ENCODE measurements around the gene EIF4A2.
A peak's percentile ranks its signal among the peaks of the same experiment; 100 is the strongest.

Gene EIF4A2

DNA sequence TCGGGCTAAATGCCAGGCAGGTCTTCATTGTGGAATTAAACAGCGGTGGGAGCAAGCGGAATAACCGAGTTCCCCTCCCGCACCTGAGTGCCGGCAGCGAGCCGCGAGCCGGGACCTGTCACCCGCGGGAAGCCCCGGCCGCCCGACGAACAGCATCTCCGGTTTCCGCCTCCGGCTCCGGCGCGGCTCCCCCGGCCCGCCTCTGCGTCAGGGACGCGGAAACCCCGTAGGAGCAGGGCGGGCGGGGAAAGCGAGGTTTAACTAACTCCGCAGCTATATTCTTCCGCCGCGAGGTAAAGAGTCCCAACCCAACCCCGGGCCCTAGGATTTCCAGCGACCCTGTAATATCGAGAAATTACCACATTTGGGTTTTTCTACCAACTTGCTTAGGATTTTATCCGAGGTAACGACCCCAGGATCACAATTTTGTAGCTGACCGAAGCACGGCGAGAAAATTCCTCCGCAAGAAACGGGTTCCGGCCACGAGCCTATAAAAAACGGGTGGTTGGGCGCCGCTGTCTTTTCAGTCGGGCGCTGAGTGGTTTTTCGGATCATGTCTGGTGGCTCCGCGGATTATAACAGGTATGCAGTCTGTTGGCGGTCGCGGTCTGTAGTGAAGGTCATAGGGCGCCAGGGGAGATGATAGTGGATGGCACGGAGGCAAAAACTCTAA is at the start of gene EIF4A2:
EIF4A2 (plus strand) TSS at position 520 of the 673 bp plus-strand sequence; CDS start at position 554, 34 bp downstream.
- DNase-seq (ENCODE audit: extremely low read depth, low read depth): peak; percentile 75
- TF ChIP-seq, protein P1, sequence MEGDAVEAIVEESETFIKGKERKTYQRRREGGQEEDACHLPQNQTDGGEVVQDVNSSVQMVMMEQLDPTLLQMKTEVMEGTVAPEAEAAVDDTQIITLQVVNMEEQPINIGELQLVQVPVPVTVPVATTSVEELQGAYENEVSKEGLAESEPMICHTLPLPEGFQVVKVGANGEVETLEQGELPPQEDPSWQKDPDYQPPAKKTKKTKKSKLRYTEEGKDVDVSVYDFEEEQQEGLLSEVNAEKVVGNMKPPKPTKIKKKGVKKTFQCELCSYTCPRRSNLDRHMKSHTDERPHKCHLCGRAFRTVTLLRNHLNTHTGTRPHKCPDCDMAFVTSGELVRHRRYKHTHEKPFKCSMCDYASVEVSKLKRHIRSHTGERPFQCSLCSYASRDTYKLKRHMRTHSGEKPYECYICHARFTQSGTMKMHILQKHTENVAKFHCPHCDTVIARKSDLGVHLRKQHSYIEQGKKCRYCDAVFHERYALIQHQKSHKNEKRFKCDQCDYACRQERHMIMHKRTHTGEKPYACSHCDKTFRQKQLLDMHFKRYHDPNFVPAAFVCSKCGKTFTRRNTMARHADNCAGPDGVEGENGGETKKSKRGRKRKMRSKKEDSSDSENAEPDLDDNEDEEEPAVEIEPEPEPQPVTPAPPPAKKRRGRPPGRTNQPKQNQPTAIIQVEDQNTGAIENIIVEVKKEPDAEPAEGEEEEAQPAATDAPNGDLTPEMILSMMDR (IDR thresholded peaks at IDR 0.05; ENCODE audit: low read depth, low read length): no peak

DNA sequence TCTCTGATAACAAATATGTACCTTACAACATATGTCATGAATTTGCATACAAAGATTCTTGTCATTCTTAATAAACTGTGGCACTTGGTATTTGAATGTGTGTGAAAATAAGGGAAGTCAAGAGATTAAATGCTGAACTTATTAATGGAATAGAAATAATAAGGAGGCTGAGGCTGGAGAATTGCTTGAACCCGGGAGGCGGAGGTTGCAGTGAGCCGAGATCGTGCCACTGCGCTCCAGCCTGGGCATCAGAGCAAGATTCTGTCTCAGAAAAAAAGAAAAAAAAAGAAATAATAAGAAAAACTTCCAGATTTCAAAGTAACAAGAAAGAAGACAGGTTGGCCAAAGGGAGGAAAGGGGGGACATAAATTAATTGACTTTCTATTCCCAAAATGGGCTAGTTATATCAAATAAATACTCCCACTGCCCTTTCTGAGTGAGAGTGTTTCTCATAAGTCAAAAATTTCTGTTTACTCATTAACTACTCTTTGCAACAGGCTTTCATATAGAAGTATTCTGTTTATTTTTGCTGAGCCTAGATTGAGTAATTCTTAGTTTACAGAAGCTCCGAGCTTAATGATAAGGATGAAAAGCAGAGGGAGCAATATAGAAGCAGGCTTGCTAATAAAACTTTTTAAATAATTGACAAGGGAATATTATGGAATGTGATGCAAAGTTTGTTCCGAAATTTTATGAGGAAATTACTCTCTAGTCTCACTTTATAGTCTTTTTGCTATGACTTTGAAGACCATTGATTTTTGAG is 40.6 kb upstream of the EIF4A2 start:
- no peak for DNase-seq (ENCODE audit: extremely low read depth, low read depth)

DNA sequence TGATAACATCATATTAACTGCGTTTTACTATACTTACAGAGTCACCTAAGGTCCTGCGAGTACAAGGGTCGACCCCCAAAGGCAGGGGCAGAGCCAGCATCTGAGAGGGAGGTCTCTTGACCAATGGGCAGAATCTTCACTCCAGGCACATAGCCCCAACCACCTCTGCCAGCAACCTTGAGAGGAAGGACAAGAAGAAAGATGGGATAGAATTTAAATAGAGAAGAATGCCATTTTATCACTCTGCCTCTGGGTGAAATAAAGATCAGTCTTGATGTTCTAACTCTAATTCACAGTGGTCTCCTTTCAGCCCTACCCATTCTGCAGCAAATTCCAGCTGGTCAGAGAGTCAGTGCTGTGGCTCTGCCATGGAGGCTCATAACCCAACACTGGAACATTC is 39.7 kb upstream of the EIF4A2 start:
- TF ChIP-seq, protein P1 (IDR thresholded peaks at IDR 0.05; ENCODE audit: low read depth, low read length): no peak
- no peak for DNase-seq (ENCODE audit: extremely low read depth, low read depth)

More for the DNA sequence above, 40.6 kb upstream of the EIF4A2 start:
- TF ChIP-seq, protein P1 (IDR thresholded peaks at IDR 0.05; ENCODE audit: low read depth, low read length): no peak

DNA sequence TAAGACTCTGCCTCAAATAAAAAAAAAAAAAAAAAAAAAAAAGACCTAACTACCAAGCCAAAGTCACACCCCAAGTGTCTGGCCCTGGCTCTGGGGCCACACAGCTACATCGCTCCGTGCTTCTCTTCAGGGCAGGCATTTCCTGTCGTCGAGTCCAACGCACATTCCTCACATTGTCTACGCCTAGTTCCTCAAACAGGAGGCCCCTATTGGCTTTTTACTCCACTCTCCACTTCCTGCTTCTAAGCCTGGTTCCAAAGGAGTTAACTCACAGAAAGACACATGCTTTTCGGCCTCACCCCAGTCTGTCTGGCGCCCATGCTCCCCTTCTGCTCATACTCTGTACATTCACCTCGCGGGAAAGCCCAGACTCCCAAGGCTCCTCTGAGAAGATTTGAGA is 37.4 kb upstream of the EIF4A2 start:
- no peak for DNase-seq (ENCODE audit: extremely low read depth, low read depth)
- TF ChIP-seq, protein P1 (IDR thresholded peaks at IDR 0.05; ENCODE audit: low read depth, low read length): no peak

DNA sequence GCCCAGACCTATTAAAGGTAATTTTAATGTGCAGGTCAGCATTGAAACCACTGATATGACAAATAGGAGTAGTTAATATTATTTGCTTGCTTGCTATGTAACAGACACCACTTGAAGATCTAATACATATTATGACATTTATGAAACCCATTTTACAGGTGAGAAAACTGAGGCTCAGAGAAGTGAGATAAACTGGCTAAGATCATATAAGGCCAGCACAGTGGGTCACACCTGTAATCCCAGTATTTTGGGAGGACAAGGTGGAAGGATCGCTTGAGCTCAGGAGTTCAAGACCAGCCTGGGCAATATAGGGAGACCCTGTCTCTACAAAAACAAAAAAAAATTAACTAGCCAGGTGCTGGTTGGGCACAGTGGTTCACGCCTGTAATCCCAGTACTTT is 33.1 kb upstream of the EIF4A2 start:
- DNase-seq (ENCODE audit: extremely low read depth, low read depth): no peak
- TF ChIP-seq, protein P1 (IDR thresholded peaks at IDR 0.05; ENCODE audit: low read depth, low read length): no peak

DNA sequence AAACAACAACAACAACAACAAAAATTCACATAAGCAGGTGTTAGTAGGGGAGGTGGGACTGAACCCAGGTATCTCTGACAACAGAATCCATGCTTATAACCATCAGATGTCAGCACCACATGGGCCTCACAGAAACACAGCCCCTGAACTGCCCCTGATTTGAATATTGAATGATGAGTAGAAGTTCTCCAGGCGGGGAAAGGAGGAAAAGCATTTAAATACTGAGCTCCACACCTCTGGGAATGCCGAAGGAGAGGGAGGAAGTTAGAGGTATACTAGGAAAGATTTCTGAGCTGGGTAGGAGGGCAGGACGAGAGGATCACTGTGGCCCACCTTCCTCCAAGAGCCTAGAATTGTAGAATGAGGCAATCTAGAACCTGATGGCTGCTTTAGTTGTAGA is 31.9 kb upstream of the EIF4A2 start:
- TF ChIP-seq, protein P1 (IDR thresholded peaks at IDR 0.05; ENCODE audit: low read depth, low read length): no peak

DNA sequence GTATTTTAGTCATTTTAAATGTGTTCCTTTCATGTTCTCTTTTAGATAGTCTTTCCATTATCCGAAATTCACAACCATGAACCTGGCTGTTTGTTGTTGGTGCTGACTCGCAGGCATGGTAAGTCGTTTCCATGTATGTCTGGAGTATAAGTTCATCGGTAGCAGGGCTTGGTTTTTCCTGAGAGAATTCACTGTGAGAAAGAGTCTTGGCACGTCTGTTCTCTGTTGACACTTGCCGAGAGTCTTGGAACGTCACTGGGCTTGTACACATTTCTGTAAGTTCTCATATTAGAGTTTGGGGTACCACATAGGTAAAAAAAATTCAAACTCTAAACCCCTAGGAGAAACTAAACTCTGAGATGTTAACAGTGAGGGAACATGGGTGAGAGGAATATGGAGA is 29.4 kb upstream of the EIF4A2 start:
- TF ChIP-seq, protein P1 (IDR thresholded peaks at IDR 0.05; ENCODE audit: low read depth, low read length): no peak
- DNase-seq (ENCODE audit: extremely low read depth, low read depth): no peak

More for the DNA sequence above, 31.9 kb upstream of the EIF4A2 start:
- DNase-seq (ENCODE audit: extremely low read depth, low read depth): no peak
